Suprapubic skin (tissue), 4 donors: ENCODE data around the gene FCHSD1. TPM values are rescaled to one million over a fixed set of nuclear protein-coding genes. Genes with fewer than 3 reads are reported as not detected.

Experiments used
- DNase-seq, 2 donors: peaks; one replicate each; pipeline ENCODE4 v3.0.0-alpha.2; 2019; ENCODE audit warnings: low spot score in 2 of 2
- H3K27ac ChIP-seq: fragments of 200-600 bp; sonication (generic); one replicate; pipeline ENCODE4 v1.5.1; 2019
- H3K27me3 ChIP-seq: fragments of 200-600 bp; sonication (generic); one replicate; pipeline ENCODE4 v1.5.1; 2019
- H3K36me3 ChIP-seq: fragments of 200-600 bp; sonication (generic); one replicate; pipeline ENCODE4 v1.5.1; 2019
- H3K4me1 ChIP-seq: fragments of 200-600 bp; sonication (generic); one replicate; pipeline ENCODE4 v1.5.1; 2019
- H3K4me3 ChIP-seq: fragments of 200-600 bp; sonication (generic); one replicate; pipeline ENCODE4 v1.5.1; 2019; ENCODE audit warnings: mild to moderate bottlenecking
- H3K9me3 ChIP-seq: fragments of 200-600 bp; sonication (generic); one replicate; pipeline ENCODE4 v1.5.1; 2019
- CTCF ChIP-seq, 2 donors: fragments of 200-600 bp in 1 of 2; fragments of 450-650 bp in 1 of 2; sonication (generic) in 1 of 2; IDR thresholded peaks; one replicate each; pipeline ENCODE4 v1.5.1; 2016 to 2019; ENCODE audit warnings: antibody characterized with exemption in 2 of 2, mild to moderate bottlenecking in 1 of 2, moderate library complexity in 1 of 2
- EP300 ChIP-seq: sonication (generic); formaldehyde crosslinking; IDR thresholded peaks from one replicate; pipeline ENCODE4 v1.6.1; 2017; ENCODE audit warnings: antibody characterized with exemption
- POLR2A ChIP-seq, 2 donors: fragments of 450-650 bp; IDR thresholded peaks; one replicate each; pipeline ENCODE4 v1.6.1; 2017; ENCODE audit warnings: antibody characterized with exemption in 2 of 2, mild to moderate bottlenecking in 2 of 2, moderate library complexity in 2 of 2
- POLR2AphosphoS5 ChIP-seq, 3 donors: sonication (generic); formaldehyde crosslinking; IDR thresholded peaks; one replicate each; pipeline ENCODE4 v1.6.1; 2017; ENCODE audit warnings: antibody characterized with exemption in 3 of 3
- WGBS: methylation state at CpG from one replicate; pipeline ENCODE4 v1.1.5; 2018; 5-methylcytosine and 5-hydroxymethylcytosine counted together
- total RNA-seq, 4 donors: library from RNA; depleted of rRNA; stranded (reverse); fragments of >200 nt; gene quantifications; one replicate each; pipeline ENCODE4 v1.1.0, GENCODE V29; 2016

Gene FCHSD1
- total RNA-seq, 4 donors from 2014 or later, result 40.1 to 117 (median 77.1) TPM

- Histone ChIP-seq H3K36me3 (no peaks in the 10 kb centered on the region), H3K27ac (no peak overlapping the region), H3K4me3 (no peak overlapping the region), H3K27me3 (no peaks in the 10 kb centered on the region), H3K9me3 (no peaks in the 10 kb centered on the region), H3K4me1 (no peaks in the 10 kb centered on the region)
- TF ChIP-seq CTCF (IDR thresholded peaks at IDR 0.05), result no peak
- TF ChIP-seq EP300, result no peak
- DNase-seq, result no peak
- 84% methylated on average over 11 of the region's 17 CpGs for WGBS
Measured at GRCh38 chr5:141662028-141662427, 10.8 kb upstream of the FCHSD1 start.

- Histone ChIP-seq H3K27me3 (no peaks in the 10 kb centered on the region), H3K4me3 (no peak overlapping the region), H3K4me1 (no peaks in the 10 kb centered on the region), H3K27ac (no peak overlapping the region), H3K36me3 (no peaks in the 10 kb centered on the region), H3K9me3 (no peaks in the 10 kb centered on the region)
- WGBS, result 81% methylated on average over 8 of the region's 8 CpGs
- TF ChIP-seq CTCF (IDR thresholded peaks at IDR 0.05) (no peak), POLR2A (IDR thresholded peaks at IDR 0.05) (no peak), EP300 (no peak), POLR2AphosphoS5 (IDR thresholded peaks at IDR 0.05) (no peak)
- DNase-seq, result no peak
Measured at GRCh38 chr5:141657937-141658545, 6.8 kb upstream of the FCHSD1 start.

- H3K36me3 ChIP-seq, result no peaks in the 10 kb centered on the region
- no peaks in the 10 kb centered on the region for H3K27me3 ChIP-seq
- H3K4me1 ChIP-seq, result no peaks in the 10 kb centered on the region
- no peak for TF ChIP-seq POLR2AphosphoS5 (IDR thresholded peaks at IDR 0.05)
- TF ChIP-seq POLR2A (IDR thresholded peaks at IDR 0.05), result no peak
- no peaks in the 10 kb centered on the region for H3K9me3 ChIP-seq
- no peak overlapping the region for H3K4me3 ChIP-seq
- DNase-seq, result no peak
- no peak overlapping the region for H3K27ac ChIP-seq
- 87% methylated on average over 1 of the region's 1 CpG for WGBS
Measured at GRCh38 chr5:141657404-141657803, 6.2 kb upstream of the FCHSD1 start.

GRCh38 chr5:141656396-141656795 is 5.2 kb upstream of the FCHSD1 start:
- Histone ChIP-seq H3K9me3 (no peaks in the 10 kb centered on the region), H3K27me3 (no peaks in the 10 kb centered on the region), H3K27ac (no peak overlapping the region), H3K4me1 (peaks cover 5% of the 10 kb centered on the region), H3K4me3 (no peak overlapping the region), H3K36me3 (no peaks in the 10 kb centered on the region)
- WGBS, result 94% methylated on average over 9 of the region's 9 CpGs
- no peak for DNase-seq
- no peak for TF ChIP-seq POLR2A (IDR thresholded peaks at IDR 0.05)
- TF ChIP-seq EP300, result no peak
- TF ChIP-seq POLR2AphosphoS5 (IDR thresholded peaks at IDR 0.05), result no peak

- no peaks in the 10 kb centered on the region for H3K36me3 ChIP-seq
- no peak for TF ChIP-seq POLR2A (IDR thresholded peaks at IDR 0.05)
- no peak for TF ChIP-seq POLR2AphosphoS5 (IDR thresholded peaks at IDR 0.05)
- TF ChIP-seq CTCF (IDR thresholded peaks at IDR 0.05), result no peak
- TF ChIP-seq EP300, result no peak
- no peak overlapping the region for H3K27ac ChIP-seq
- 91% methylated on average over 7 of the region's 7 CpGs for WGBS
- H3K4me3 ChIP-seq, result no peak overlapping the region
- H3K27me3 ChIP-seq, result no peaks in the 10 kb centered on the region
- DNase-seq, result no peak
- no peaks in the 10 kb centered on the region for H3K9me3 ChIP-seq
- H3K4me1 ChIP-seq, result peaks cover 19% of the 10 kb centered on the region
Measured at GRCh38 chr5:141655020-141655419, 3.8 kb upstream of the FCHSD1 start.

- no peak overlapping the region for H3K27ac ChIP-seq
- H3K4me1 ChIP-seq, result peaks cover 20% of the 10 kb centered on the region
- no peak for DNase-seq
- H3K27me3 ChIP-seq, result no peaks in the 10 kb centered on the region
- 73% methylated on average over 2 of the region's 2 CpGs for WGBS
- TF ChIP-seq EP300 (no peak), POLR2A (IDR thresholded peaks at IDR 0.05) (no peak), CTCF (IDR thresholded peaks at IDR 0.05) (no peak), POLR2AphosphoS5 (IDR thresholded peaks at IDR 0.05) (no peak)
- no peaks in the 10 kb centered on the region for H3K9me3 ChIP-seq
- H3K4me3 ChIP-seq, result no peak overlapping the region
- H3K36me3 ChIP-seq, result no peaks in the 10 kb centered on the region
Measured at GRCh38 chr5:141654298-141654697, 3.1 kb upstream of the FCHSD1 start.
